ENCODE measurements around the gene RARS2. TPM values are rescaled to one million over a fixed set of nuclear protein-coding genes. Genes with fewer than 3 reads are reported as not detected.

RARS2 gene
- total RNA-seq, 1 experiment from 2014 or later, result 47.2 TPM

- no peak for DNase-seq (ENCODE audit: low spot score)
- TF ChIP-seq EZH2 (IDR thresholded peaks at IDR 0.05; ENCODE audit: borderline replicate concordance, low read depth, low read length, poor library complexity, severe bottlenecking), result no peak
- no peak for TF ChIP-seq CTCF (conservative IDR thresholded peaks at IDR 0.05; ENCODE audit: low read depth, low read length)
- intact Hi-C loops (cut with micrococcal nuclease; ENCODE audit: unreplicated experiment), result no loop called here
- Histone ChIP-seq H3K36me3 (ENCODE audit: insufficient read depth, low read length, poor library complexity, severe bottlenecking) (peaks cover 22% of the 10 kb centered on the region), H3K4me1 (ENCODE audit: insufficient read depth, low read length, poor library complexity, severe bottlenecking) (no peaks in the 10 kb centered on the region), H3K27me3 (replicated peaks; ENCODE audit: insufficient read depth, low read depth, low read length, poor library complexity) (no peaks in the 10 kb centered on the region), H3K4me3 (ENCODE audit: low read depth, low read length, poor library complexity, severe bottlenecking) (no peak overlapping the region), H3K27ac (ENCODE audit: low read depth, low read length, poor library complexity, severe bottlenecking) (no peak overlapping the region), H3K9me3 (ENCODE audit: low read depth, low read length, poor library complexity, severe bottlenecking) (no peaks in the 10 kb centered on the region)
- ChIA-PET CTCF (no interaction called here), POLR2A (ENCODE audit: low non-redundant PET) (no interaction called here)
- BruUV-seq (replicated peaks), result no TSS peak
Observed at GRCh38 chr6:87600576-87600975, 10.8 kb upstream of the RARS2 start.

GRCh38 chr6:87590990-87591389 is 1.2 kb upstream of the RARS2 start:
- no peak for DNase-seq (ENCODE audit: low spot score)
- Histone ChIP-seq H3K36me3 (ENCODE audit: insufficient read depth, low read length, poor library complexity, severe bottlenecking) (peaks cover 18% of the 10 kb centered on the region), H3K9me3 (ENCODE audit: low read depth, low read length, poor library complexity, severe bottlenecking) (no peaks in the 10 kb centered on the region), H3K4me1 (ENCODE audit: insufficient read depth, low read length, poor library complexity, severe bottlenecking) (peaks cover 5% of the 10 kb centered on the region), H3K27me3 (replicated peaks; ENCODE audit: insufficient read depth, low read depth, low read length, poor library complexity) (no peaks in the 10 kb centered on the region), H3K27ac (ENCODE audit: low read depth, low read length, poor library complexity, severe bottlenecking) (peak overlapping the region; percentile 80), H3K4me3 (ENCODE audit: low read depth, low read length, poor library complexity, severe bottlenecking) (peak overlapping the region; percentile 67)
- intact Hi-C loops (cut with micrococcal nuclease; ENCODE audit: unreplicated experiment), result loop anchor here (2.0 to 10.0 kb wide), 3 partner anchors 62 to 436 kb away; partner anchors contain the start of genes AKIRIN2 and ZNF292
- ChIA-PET CTCF (no interaction called here), POLR2A (ENCODE audit: low non-redundant PET) (no interaction called here)
- BruUV-seq (replicated peaks), result no TSS peak
- no peak for TF ChIP-seq CTCF (conservative IDR thresholded peaks at IDR 0.05; ENCODE audit: low read depth, low read length)
- no peak for TF ChIP-seq EZH2 (IDR thresholded peaks at IDR 0.05; ENCODE audit: borderline replicate concordance, low read depth, low read length, poor library complexity, severe bottlenecking)

- H3K9me3 ChIP-seq (ENCODE audit: low read depth, low read length, poor library complexity, severe bottlenecking), result no peaks in the 10 kb centered on the region
- H3K4me1 ChIP-seq (ENCODE audit: insufficient read depth, low read length, poor library complexity, severe bottlenecking), result peaks cover 5% of the 10 kb centered on the region
- H3K36me3 ChIP-seq (ENCODE audit: insufficient read depth, low read length, poor library complexity, severe bottlenecking), result peaks cover 12% of the 10 kb centered on the region
- intact Hi-C loops (cut with micrococcal nuclease; ENCODE audit: unreplicated experiment), result loop anchor here (2.0 to 10.0 kb wide), 3 partner anchors 62 to 436 kb away; partner anchors contain the start of genes AKIRIN2 and ZNF292
- TSS peak; percentile 83 for BruUV-seq (replicated peaks)
- no peak for DNase-seq (ENCODE audit: low spot score)
- no peaks in the 10 kb centered on the region for H3K27me3 ChIP-seq (replicated peaks; ENCODE audit: insufficient read depth, low read depth, low read length, poor library complexity)
- TF ChIP-seq CTCF (conservative IDR thresholded peaks at IDR 0.05; ENCODE audit: low read depth, low read length), result no peak
- no peak for TF ChIP-seq EZH2 (IDR thresholded peaks at IDR 0.05; ENCODE audit: borderline replicate concordance, low read depth, low read length, poor library complexity, severe bottlenecking)
- H3K4me3 ChIP-seq (ENCODE audit: low read depth, low read length, poor library complexity, severe bottlenecking), result peak overlapping the region; percentile 67
- ChIA-PET CTCF (no interaction called here), POLR2A (ENCODE audit: low non-redundant PET) (no interaction called here)
- peak overlapping the region; percentile 80 for H3K27ac ChIP-seq (ENCODE audit: low read depth, low read length, poor library complexity, severe bottlenecking)
Observed at GRCh38 chr6:87590417-87590880, 662 bp upstream of the RARS2 start.
